GM23248 (cell line): ENCODE measurements around the gene SMCHD1.

Experiments used
- EZH2 ChIP-seq: fragments of 200-600 bp; sonication (generic); IDR thresholded peaks from 2 replicates; pipeline ENCODE4 v1.6.1; 2018; ENCODE audit warnings: antibody characterized with exemption, mild to moderate bottlenecking; ENCODE audit not compliant: insufficient read depth, poor library complexity, severe bottlenecking
- EZH2phosphoT487 ChIP-seq: fragments of 200-600 bp; sonication (generic); IDR thresholded peaks from 2 replicates; pipeline ENCODE4 v1.6.1; 2018; ENCODE audit warnings: antibody characterized with exemption, moderate library complexity, mild to moderate bottlenecking, low read depth; ENCODE audit not compliant: insufficient read depth

GRCh38 chr18:2707551-2708168, 52.1 kb downstream of the SMCHD1 start:
- no peak for TF ChIP-seq EZH2
- no peak for TF ChIP-seq EZH2phosphoT487
